ENCODE data around the gene ZPLD1.

DNA sequence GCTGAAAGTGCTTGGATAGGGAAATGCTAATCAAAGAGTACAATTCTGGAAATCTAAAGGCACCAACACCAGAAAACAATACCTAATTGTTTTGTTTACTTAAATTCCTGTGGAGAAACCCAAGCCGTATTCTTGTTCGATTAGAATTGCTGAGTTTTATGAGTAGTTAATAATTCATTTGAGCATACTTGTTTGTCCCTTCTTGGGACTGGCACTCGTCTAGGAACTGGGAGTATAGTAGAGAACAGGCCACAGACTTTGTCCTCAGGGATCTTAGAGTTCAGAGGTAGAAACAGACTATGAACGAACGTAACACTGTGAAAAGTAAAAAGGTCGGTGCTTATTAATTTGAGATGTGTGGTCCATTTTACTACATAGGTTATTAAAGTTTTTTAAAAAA lies 39.4 kb downstream of the ZPLD1 start:
- TF ChIP-seq, protein P1, sequence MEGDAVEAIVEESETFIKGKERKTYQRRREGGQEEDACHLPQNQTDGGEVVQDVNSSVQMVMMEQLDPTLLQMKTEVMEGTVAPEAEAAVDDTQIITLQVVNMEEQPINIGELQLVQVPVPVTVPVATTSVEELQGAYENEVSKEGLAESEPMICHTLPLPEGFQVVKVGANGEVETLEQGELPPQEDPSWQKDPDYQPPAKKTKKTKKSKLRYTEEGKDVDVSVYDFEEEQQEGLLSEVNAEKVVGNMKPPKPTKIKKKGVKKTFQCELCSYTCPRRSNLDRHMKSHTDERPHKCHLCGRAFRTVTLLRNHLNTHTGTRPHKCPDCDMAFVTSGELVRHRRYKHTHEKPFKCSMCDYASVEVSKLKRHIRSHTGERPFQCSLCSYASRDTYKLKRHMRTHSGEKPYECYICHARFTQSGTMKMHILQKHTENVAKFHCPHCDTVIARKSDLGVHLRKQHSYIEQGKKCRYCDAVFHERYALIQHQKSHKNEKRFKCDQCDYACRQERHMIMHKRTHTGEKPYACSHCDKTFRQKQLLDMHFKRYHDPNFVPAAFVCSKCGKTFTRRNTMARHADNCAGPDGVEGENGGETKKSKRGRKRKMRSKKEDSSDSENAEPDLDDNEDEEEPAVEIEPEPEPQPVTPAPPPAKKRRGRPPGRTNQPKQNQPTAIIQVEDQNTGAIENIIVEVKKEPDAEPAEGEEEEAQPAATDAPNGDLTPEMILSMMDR (conservative IDR thresholded peaks at IDR 0.05; ENCODE audit: low read depth, low read length) = no peak
- TF ChIP-seq EZH2 (IDR thresholded peaks at IDR 0.05; ENCODE audit: borderline replicate concordance, low read depth, low read length, poor library complexity, severe bottlenecking) = no peak

Measured in A673 (cell line).